Measurements from ENCODE around the gene GDF3. TPM values are rescaled to one million over a fixed set of nuclear protein-coding genes. Genes with fewer than 3 reads are reported as not detected.

The GDF3 gene
- polyA plus RNA-seq, result not detected in 2 replicates

DNA sequence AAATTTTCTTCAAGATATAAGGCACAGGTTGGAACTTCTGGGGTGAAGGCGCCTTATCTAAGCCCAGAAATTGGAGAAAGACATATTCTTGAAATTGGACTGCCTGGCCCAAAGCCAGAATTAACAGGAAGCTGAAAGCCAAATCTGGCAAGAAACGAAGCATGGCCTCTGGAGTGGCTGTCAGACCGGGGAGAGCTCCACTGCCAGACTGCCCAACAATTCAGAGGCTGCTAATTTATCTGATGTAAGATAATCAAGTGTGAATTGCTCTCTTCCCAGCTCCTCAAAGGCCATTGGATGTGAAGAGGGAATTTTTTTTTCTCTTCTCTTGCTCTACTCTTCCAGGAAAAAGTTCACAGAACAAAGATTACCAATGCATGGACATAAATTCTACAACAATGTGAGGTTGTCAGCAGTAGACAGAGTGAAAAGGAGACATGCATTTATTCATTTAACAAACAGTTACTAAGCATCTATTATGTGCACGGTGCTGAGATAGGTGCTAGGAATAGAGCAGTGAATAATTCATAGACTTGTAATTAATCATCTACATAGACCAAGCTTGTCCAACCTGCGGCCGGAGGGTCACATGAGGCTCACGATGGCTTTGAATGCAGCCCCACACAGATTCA, at the start of gene GDF3:
Gene GDF3 (minus strand): TSS at position 210 of the 632 bp plus-strand sequence. CDS start 47 bp downstream, at position 163.

GRCh38 chr12:7711133-7711532, 15.6 kb upstream of the GDF3 start, which contains the start of gene DPPA3:
Gene DPPA3 (plus strand): TSS chr12:7711433. CDS start chr12:7711571, 138 bp downstream.

Other genes starting within 250 kb of the GDF3 start
- gene CD163, start 192.0 kb downstream of the GDF3 start, polyA plus RNA-seq, result 3.0 TPM in 1 of 2 replicates, not detected in the other
- not detected in 2 replicates for gene APOBEC1, start 29.9 kb downstream of the GDF3 start, polyA plus RNA-seq
- gene DPPA3, start 15.7 kb upstream of the GDF3 start, polyA plus RNA-seq, result not detected in 2 replicates
- gene CLEC4C, start 51.6 kb upstream of the GDF3 start, polyA plus RNA-seq, result not detected in 2 replicates
- not detected in 2 replicates for gene NANOGNB, start 69.4 kb upstream of the GDF3 start, polyA plus RNA-seq
- 0.09 TPM in 1 of 2 replicates, not detected in the other for gene NANOG, start 93.6 kb upstream of the GDF3 start, polyA plus RNA-seq
- gene SLC2A14, start 177.1 kb upstream of the GDF3 start, polyA plus RNA-seq, result 1.7 and 2.1 TPM in 2 replicates
- 117 and 151 TPM in 2 replicates for gene SLC2A3, start 240.4 kb upstream of the GDF3 start, polyA plus RNA-seq